ENCODE results near the gene CYP19A1.

Gene CYP19A1

GRCh38 chr15:51359981-51360380 lies 21.6 kb upstream of the CYP19A1 start:
- no peak for DNase-seq (ENCODE audit: low read depth in 2 of 2)

DNA sequence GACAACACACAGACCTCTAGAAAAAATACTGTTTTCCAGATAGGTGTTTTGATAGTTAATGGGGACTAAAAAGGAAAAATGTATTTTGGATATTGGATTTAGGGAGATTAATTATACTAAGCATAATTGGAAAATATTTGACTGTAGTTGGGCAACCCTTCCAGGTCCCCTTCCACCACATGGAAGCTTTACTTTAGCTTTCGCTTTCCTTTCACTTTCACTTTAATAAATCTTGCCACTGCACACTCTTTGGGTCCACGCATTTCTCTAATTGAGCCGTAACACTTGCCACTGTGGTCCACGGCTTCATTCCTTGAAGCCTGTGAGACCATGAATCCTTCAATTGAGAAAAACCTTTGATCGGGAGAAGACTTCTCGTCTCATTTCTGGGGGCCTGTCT lies 18.6 kb upstream of the CYP19A1 start:
- no peak for DNase-seq (ENCODE audit: low read depth in 2 of 2)

DNA sequence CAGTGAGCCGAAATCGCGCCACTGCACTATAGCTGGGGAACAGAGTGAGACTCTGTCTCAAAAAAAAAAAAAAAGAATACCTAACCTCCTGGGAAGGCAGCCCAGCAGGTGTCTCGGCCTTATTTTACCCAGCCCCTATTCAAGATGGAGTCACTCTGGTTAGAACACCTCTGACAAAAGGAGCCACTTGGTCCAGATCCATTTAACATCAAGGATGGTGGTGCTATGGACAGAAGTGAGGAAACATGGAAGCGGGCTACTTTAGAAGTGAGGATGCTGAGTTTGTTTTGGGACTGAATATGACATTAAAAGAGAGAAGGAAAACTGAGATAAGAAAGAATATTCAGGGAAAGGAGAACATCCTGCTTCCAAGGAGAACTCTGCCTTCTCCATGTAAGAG lies 17.8 kb upstream of the CYP19A1 start:
- no peak for DNase-seq (ENCODE audit: low read depth in 2 of 2)

DNA sequence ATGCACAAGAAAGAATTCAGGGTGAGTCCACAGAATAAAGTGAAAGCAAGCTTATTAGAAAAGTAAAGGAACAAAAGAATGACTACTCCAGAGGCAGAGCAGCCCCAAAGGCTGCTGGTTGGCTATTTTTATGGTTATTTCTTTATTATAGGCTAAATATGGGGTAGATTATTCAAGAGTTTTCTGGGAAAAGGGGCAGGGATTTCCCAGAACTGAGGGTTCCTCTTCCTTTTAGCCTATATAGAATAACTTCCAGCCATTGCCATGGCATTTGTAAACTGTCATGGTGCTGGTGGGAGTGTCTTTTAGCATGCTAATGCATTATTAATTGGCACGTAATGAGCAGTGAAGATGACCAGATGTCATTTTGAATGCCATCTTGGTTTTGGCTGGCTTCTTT lies 16.7 kb upstream of the CYP19A1 start:
- no peak for DNase-seq (ENCODE audit: low read depth in 2 of 2)

DNA sequence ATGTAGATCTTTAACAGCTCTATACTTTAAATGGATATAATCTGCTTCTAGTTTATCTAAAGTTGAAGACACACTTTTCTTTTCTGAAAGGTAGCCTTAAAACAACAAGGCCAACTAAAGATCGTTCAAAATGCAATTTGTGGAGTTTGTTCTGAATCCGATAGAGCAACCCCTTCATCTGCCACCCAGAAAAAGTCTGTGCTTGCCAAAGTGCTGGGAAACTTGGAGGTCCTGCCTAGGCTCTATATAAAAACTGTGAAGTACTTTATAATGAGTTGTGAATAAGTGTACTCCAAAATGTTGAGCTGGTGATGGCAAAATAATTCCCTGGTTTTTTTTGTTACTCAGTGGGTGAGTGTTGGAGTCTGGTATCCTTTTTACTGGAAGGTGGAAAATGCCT lies 15.6 kb upstream of the CYP19A1 start:
- no peak for DNase-seq (ENCODE audit: low read depth in 2 of 2)

DNA sequence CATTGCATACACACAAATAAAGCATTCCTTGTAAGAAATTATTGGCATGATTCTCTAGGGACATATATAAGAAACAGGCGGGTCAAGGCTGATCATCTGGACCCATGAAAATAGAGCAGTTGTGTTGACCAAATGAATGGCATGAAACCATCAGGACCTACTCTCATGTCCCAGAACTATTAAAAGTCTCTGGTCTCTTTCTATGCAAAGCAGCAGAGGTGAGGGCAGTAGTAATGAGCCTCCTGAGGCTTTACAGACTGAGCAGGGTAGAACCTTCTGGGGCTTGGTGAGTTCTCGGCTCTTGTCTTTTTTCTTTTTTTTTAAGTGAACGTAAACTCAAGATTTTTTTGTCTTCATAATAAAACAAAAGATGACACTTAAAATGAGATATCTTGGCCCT lies 12.3 kb upstream of the CYP19A1 start:
- DNase-seq (ENCODE audit: low read depth in 2 of 2): no peak

DNA sequence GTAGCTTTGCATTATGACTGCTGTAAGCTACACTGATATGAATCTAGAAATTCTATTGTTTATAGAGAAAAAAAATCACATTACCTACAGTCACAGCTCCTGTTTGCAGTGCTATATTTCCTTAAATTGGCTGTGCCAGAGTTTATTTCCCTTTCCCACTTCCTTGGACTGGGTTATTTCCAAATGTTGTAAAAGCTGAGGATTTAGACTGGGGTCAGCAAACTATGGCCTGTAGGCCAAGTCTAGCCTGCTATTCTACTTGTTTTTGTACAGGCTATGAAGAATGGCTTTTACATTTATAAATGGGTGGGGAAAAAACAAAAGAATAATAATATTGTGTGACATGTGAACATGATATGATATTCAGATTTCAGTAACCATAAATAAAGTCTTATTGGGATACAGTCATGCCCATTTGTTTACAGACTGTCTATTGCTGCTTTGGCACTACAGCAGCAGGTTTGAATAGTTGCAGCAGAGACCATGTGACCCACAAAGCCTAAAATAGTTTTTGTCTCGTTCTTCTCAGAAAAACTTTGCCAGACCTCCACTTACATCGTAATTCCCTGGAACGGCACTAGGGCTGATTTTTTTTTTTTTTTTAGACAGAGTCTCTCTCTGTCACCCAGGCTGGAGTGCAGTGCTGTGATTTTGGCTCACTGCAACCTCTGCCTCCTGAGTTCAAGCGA lies 10.9 kb upstream of the CYP19A1 start:
- DNase-seq (ENCODE audit: low read depth in 2 of 2): no peak

DNA sequence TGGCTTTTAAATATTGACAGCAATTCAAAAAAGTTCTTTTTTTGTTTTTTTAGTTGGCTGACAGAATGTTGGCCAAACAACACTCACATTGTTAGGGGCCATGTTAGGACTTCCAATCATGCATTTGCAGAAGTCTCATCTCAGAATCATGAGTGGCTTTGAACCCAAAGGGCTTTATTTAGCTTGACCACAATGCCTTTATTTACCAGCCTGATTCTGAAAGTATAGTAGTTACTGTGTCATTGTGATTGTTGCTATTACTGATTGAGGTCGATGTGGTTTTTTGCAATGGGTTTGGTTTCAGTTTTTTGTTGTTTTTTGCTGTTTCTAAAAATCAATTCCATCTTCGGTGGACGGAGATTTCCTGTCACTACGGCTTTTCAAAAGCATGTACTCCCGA lies 10.3 kb upstream of the CYP19A1 start:
- DNase-seq (ENCODE audit: low read depth in 2 of 2): no peak

GRCh38 chr15:51346136-51346535 lies 7.7 kb upstream of the CYP19A1 start:
- DNase-seq (ENCODE audit: low read depth in 2 of 2): no peak

DNA sequence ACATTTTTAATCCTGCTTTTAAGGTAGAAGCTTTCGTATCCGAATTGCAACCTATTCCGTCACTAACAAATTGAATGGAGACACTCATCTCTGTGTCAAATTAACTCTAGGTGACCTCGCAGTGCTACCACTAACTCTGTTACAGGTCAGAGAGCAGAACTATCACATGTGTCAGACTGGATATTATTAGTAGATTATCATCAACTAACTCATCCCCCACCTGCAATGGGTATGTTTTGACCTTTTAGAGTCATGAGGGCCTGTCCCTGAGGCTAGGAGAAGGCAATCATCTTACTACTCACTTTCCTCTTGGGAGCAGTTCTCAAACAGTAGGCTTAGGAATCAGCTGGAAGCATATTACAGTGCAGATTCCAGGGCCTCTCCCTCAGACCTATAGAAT lies 5.1 kb upstream of the CYP19A1 start:
- no peak for DNase-seq (ENCODE audit: low read depth in 2 of 2)

DNA sequence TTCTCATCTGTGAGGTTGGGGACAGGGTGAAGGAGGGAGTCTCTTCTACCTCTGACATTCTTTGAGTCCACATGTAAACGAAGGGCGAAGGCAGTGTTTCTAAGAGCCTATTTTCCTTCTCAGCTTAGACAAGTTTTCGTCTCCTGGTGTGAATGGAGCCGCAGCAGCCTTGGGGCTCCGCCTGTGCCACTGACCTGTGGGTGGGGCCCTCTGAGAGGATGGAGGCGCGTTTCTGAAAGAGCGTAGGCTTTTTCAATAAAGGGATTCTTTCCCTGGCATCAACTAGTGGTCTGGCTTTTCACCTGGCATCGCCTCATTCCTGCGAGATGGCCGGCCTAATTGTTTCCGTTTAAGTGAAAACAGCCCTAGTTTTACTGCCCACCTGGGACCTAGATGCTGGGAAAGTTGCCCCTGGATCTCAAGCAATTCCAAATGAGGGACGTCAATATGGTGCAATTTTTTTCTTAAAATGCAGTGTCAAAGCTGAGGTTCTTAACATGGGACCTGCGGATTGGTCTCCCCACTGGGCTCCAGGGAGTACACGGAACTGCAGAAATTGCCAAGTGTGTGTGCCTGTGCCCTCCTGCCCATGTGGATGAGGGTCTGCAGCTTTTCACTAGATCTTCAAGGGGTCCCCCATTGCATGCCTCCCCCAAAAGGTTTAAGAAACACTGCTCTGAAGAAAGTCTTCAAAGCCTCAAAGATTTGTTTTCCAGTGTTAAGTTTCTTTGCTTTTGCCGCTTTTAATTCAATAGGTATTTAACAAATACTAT lies 4.0 kb upstream of the CYP19A1 start:
- no peak for DNase-seq (ENCODE audit: low read depth in 2 of 2)

- no peak for DNase-seq (ENCODE audit: low read depth in 2 of 2)
Measured at GRCh38 chr15:51341366-51342226, 3.2 kb upstream of the CYP19A1 start, which contains the start of gene GLDN. TSS of gene GLDN (plus strand) at chr15:51341655. CDS start at chr15:51341685, 30 bp downstream.

GRCh38 chr15:51335538-51336410 lies 2.6 kb downstream of the CYP19A1 start:
- no peak for DNase-seq (ENCODE audit: low read depth in 2 of 2)

GRCh38 chr15:51335087-51335486 lies 3.3 kb downstream of the CYP19A1 start:
- no peak for DNase-seq (ENCODE audit: low read depth in 2 of 2)

GRCh38 chr15:51334011-51334451 lies 4.4 kb downstream of the CYP19A1 start:
- no peak for DNase-seq (ENCODE audit: low read depth in 2 of 2)

GRCh38 chr15:51333571-51333970 lies 4.8 kb downstream of the CYP19A1 start:
- DNase-seq (ENCODE audit: low read depth in 2 of 2): no peak

DNA sequence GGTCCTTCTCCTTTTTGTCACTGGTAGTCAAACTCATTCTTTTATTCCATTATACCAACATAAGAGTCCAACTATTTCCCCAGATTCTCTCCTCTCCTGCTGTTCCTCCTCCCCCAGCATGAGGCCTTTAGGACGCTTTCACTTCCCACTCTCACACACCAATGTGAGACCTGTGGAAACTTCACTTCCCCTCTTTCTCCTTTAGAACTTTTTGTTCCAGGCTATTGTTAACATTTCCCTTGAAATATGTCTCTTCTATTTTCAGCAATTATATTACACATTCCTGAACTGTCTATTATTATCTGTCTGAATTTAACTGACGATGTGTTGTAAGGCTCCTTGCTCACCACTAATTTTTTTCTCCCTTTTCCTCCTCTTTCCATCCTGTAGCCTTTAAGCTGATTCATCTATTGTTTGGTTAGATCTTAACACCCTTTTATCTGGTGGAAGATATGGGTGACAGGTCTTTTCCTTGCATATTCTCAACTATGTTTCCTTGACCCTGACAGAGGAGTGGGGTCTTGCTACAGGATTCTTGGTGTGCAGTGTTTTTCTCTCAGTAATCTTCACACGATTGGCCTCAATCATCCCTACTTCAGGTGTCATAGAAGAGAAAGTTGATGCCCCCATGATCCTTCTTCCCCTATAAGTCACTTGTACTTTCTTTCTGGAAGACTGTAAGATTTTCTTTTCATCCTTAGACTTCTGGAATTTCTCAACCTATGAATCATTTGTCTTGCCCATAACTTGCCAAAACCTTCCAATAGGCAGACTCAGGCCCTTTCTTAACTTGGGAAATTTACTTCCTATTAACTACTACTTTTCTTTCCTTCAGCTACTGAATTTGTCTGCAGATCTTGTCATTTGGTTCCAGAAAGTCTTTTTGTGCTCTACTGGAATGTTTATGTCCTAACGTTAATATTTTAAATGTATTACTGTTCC lies 5.9 kb downstream of the CYP19A1 start:
- DNase-seq (ENCODE audit: low read depth in 2 of 2): no peak

DNA sequence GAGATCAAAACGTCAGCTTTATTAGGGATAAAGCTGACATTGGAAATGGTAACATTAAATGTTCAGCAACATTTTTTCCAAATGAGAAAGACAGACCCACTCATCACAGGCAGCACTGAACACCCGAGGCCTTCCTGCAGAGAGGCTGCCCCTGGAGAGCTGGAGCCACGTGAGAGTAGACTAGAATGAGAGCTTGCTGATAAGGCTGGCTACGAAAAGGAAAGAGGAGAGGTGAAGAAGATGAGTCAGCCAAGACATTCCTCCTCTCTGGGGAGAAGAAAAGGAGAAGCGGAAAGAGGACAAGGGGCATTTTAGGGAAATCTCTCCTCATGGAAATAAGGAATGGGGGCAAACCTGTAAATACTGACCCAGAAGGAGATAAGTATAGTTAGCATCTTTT lies 7.3 kb downstream of the CYP19A1 start:
- DNase-seq (ENCODE audit: low read depth in 2 of 2): no peak

- no peak for DNase-seq (ENCODE audit: low read depth in 2 of 2)
Measured at GRCh38 chr15:51328926-51329325, 9.5 kb downstream of the CYP19A1 start.

DNA sequence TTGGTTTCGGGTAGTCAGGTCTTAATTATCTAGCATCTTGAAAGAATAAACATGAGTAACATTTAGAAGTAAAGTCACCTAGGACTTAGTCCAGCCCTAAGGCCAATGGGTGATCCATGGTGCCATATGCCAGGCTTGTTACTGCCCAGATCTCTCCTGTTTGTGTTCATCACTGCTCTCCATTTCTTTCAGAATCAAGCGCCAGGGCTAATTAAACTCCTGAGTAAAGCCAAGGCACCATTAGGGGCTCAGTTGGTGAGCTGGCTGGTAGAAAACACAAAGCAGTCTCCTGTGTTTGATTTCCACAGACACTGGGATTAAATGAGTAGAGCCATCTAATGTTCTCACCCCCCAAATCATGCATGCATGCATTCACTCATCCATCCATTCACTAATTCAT lies 11.3 kb downstream of the CYP19A1 start:
- DNase-seq (ENCODE audit: low read depth in 2 of 2): no peak
